ACC112 (cell line): ENCODE results near the gene ALG6.
"Not testable (repeated sequence)": the region's sequence is repeated elsewhere in the genome, so short reads cannot be mapped to it uniquely, and the experiment has no call there.

Source experiments
- H2AFZ ChIP-seq: fragments of 200-600 bp; sonication (generic); one replicate; pipeline ENCODE4 v1.6.0; 2017; ENCODE audit warnings: antibody characterized with exemption, low read length; ENCODE audit not compliant: unreplicated experiment
- H3K27ac ChIP-seq: fragments of 200-600 bp; sonication (generic); 2 replicates; pipeline ENCODE4 v1.5.1; 2014; ENCODE audit warnings: low read depth, mild to moderate bottlenecking, antibody characterized with exemption, low read length, moderate library complexity
- H3K27me3 ChIP-seq: fragments of 200-600 bp; sonication (generic); 2 replicates; pipeline ENCODE4 v1.6.1; 2014; ENCODE audit warnings: mild to moderate bottlenecking, antibody characterized with exemption, low read length, moderate library complexity, mixed read lengths; ENCODE audit not compliant: insufficient read depth
- H3K36me3 ChIP-seq: fragments of 200-600 bp; sonication (generic); 2 replicates; pipeline ENCODE4 v1.6.1; 2016; ENCODE audit warnings: mild to moderate bottlenecking, antibody characterized with exemption, low read length, moderate library complexity, mixed read lengths; ENCODE audit not compliant: insufficient read depth
- H3K4me1 ChIP-seq: fragments of 200-600 bp; sonication (generic); one replicate; pipeline ENCODE4 v1.6.1; 2016; ENCODE audit warnings: low read length, mixed read lengths; ENCODE audit not compliant: insufficient read depth, unreplicated experiment, control insufficient read depth
- H3K4me3 ChIP-seq: fragments of 200-600 bp; sonication (generic); 2 replicates; pipeline ENCODE4 v1.5.1; 2014; ENCODE audit warnings: mild to moderate bottlenecking, low read depth, low read length
- H3K79me2 ChIP-seq: fragments of 200-600 bp; sonication (generic); one replicate; pipeline ENCODE4 v1.6.0; 2016; ENCODE audit warnings: low read length; ENCODE audit not compliant: control insufficient read depth, unreplicated experiment, insufficient read depth

Gene ALG6

DNA sequence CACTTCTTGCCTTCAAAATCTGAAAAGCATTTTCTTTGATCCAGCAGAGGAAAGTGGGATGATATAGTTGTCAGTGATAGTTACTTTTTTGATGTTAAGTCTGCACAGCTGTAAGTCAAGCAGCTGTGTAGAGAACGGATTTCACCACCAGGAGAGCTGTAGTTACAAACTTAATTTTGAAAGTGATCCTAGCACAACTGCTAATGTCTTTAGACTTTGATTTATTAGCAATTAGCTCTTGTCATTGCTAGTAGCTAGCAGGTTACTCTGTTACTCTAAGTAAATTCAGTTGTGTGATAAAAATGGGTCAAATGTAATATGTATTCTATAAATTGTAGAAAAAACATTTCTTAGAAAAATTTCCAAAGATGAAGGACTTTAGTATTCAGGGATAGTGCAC, 46.0 kb downstream of the ALG6 start:
- no peaks in the 10 kb centered on the region for H3K27me3 ChIP-seq
- no peaks in the 10 kb centered on the region for H3K36me3 ChIP-seq
- no peak overlapping the region for H2AFZ ChIP-seq
- H3K27ac ChIP-seq: no peak overlapping the region
- H3K79me2 ChIP-seq: no peaks in the 10 kb centered on the region
- no peaks in the 10 kb centered on the region for H3K4me1 ChIP-seq
- no peak overlapping the region for H3K4me3 ChIP-seq

DNA sequence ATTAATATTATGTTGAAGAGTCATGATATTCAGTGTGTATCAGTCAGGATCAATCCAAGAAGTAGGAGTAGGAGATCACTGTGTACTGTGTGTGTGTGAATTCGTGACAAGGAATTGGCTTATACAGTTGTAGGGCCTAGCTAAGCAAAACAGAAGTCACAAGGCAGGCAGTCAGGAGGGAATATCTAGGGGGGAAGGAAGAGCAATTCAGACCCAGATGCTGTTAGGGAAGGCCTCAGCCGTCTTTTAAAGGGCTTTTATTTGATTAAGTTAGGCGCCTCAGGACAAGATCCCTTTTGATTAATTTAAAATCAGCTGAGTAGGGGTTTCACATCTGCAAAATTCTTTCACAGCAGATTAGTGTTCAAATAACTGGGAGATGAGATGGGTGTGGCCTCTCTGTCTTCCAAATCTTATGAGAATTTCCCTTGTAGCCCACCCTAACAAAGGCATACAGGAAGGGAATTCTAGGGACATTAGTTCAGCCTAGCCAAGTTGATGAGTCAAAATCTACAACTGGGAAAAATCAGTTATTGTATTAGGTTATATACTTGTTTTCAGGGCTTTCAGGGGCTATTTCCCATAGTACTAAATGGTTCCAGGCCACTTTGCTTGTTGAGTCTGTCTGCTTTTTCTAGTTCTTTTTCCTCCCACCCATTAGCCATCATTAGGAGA, 47.4 kb downstream of the ALG6 start:
- Histone ChIP-seq H2AFZ (no peak overlapping the region), H3K79me2 (no peaks in the 10 kb centered on the region), H3K4me3 (no peak overlapping the region), H3K27me3 (no peaks in the 10 kb centered on the region), H3K27ac (no peak overlapping the region), H3K4me1 (no peaks in the 10 kb centered on the region), H3K36me3 (no peaks in the 10 kb centered on the region)

DNA sequence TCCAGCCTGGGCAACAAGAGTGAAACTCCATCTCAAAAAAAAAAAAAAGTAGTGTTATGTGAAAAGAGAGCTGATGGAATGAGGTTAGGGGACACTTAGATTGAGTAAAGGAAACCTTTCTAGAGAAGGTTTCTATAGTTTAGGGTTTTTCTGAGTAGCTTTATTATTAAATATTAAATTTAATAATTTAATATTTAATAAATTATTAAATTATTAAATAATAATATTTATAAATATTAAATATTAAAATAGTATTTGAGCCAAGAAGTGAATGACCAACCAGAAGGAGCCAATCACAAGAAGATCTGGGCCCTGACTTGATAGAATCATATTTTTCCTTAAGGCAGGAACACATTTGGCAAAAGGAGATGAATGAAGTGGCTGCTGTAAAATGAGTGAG, 50.7 kb downstream of the ALG6 start:
- no peak overlapping the region for H3K27ac ChIP-seq
- no peaks in the 10 kb centered on the region for H3K27me3 ChIP-seq
- H3K79me2 ChIP-seq: no peaks in the 10 kb centered on the region
- H3K4me3 ChIP-seq: no peak overlapping the region
- H3K4me1 ChIP-seq: no peaks in the 10 kb centered on the region
- no peaks in the 10 kb centered on the region for H3K36me3 ChIP-seq
- no peak overlapping the region for H2AFZ ChIP-seq

DNA sequence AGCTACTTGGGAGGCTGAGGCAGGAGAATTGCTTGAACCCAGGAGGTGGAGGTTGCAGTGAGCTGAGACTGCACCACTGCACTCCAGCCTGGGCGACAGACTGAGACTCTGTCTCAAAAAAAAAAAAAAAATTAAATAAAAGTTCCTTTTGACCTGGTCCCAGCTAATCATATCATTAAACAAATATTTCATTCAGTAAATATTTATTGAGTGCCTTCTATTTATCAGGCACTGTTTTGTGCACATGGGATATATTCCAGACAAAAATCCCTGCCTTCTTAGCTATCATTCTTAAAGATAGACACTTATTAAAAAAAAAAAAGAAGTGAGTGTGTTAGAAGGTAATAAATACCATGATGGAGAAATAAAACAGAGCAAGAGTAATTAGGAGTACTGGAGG, 53.3 kb downstream of the ALG6 start:
- H3K27me3 ChIP-seq, H3K27ac ChIP-seq: not testable (repeated sequence)

DNA sequence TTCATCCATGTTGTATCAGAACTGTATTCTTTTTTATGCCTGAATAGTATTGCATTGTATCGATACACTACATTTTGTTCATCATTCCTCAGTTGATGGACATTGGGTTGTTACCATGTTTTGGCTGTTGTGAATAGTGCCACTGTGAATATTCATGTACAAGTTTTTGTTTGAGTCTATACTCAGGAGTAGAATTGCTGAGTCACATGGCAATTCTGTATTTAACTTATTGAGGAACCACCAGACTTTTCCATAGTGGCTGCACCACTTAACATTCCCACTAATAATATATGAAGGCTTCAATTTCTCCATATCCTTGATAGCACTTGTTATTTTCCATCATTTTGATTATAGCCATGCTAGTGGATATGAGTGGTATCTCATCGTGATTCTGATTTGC, 56.2 kb downstream of the ALG6 start:
- H3K79me2 ChIP-seq: no peaks in the 10 kb centered on the region
- H3K27ac ChIP-seq: no peak overlapping the region
- no peaks in the 10 kb centered on the region for H3K27me3 ChIP-seq
- no peaks in the 10 kb centered on the region for H3K4me1 ChIP-seq
- no peak overlapping the region for H2AFZ ChIP-seq
- no peak overlapping the region for H3K4me3 ChIP-seq
- H3K36me3 ChIP-seq: no peaks in the 10 kb centered on the region

More for the DNA sequence above, 53.3 kb downstream of the ALG6 start:
- H2AFZ ChIP-seq, H3K4me1 ChIP-seq, H3K4me3 ChIP-seq, H3K79me2 ChIP-seq, H3K36me3 ChIP-seq: not testable (repeated sequence)

DNA sequence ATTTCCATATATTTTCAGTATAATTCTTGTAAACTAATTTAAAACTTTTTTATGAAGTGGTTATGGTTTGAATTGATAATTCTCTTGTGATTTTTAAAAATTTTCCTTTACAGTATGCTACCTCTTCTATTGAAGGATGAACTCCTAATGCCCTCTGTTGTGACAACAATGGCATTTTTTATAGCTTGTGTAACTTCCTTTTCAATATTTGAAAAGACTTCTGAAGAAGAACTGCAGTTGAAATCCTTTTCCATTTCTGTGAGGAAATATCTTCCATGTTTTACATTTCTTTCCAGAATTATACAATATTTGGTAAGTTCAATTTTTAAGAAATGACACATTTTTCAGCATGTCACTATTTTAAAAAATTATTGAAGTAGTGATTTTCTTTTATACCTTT, 61.4 kb downstream of the ALG6 start:
- Histone ChIP-seq H3K27ac (no peak overlapping the region), H2AFZ (no peak overlapping the region), H3K79me2 (no peaks in the 10 kb centered on the region), H3K27me3 (no peaks in the 10 kb centered on the region), H3K4me1 (no peaks in the 10 kb centered on the region), H3K36me3 (peaks cover 14% of the 10 kb centered on the region), H3K4me3 (no peak overlapping the region)

DNA sequence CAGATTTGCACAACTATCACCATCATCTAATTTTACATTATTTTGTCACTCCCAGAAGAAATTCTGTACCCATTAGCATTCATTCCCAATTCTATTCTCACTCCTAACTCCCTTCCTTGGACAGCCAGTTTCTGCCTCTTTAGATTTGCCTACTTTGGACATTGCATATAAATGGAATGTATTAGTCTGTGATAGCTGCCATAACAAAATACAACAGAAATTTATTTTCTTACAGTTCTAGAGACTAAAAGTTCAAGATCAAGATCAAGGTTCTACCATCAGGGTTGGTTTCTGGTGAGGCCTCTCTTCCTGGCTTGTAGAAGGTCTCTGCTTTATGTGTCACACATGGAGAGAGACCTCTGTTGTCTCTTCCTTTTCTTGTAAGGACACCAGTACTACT, 61.9 kb downstream of the ALG6 start:
- Histone ChIP-seq H3K36me3 (peaks cover 14% of the 10 kb centered on the region), H3K4me1 (no peaks in the 10 kb centered on the region), H3K27ac (no peak overlapping the region), H3K4me3 (no peak overlapping the region), H2AFZ (no peak overlapping the region), H3K27me3 (no peaks in the 10 kb centered on the region), H3K79me2 (no peaks in the 10 kb centered on the region)

DNA sequence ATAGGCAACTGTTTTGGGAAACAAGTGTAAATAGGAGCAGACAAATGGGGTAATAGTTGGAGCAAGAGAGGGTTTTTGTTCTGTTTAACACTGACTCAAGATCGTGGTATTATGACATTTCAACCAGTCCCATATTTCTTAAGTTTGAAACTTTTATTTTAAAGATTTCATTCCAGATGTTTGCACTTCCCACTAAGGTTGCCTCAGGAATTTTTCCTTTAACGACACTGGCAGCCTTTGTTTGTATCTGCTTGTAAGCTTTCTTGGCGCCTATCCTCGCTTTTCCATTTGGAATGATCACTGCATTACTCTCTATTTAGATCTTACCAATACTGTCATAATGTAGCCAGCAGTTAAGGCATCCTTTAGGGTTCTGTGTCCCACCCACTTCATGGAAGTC, 67.7 kb downstream of the ALG6 start:
- H3K27ac ChIP-seq: no peak overlapping the region
- peaks cover 3% of the 10 kb centered on the region; the same call in 1 of the 2 replicates for H3K36me3 ChIP-seq
- H3K27me3 ChIP-seq: no peaks in the 10 kb centered on the region
- no peak overlapping the region for H2AFZ ChIP-seq
- no peak overlapping the region for H3K4me3 ChIP-seq
- H3K4me1 ChIP-seq: no peaks in the 10 kb centered on the region
- no peaks in the 10 kb centered on the region for H3K79me2 ChIP-seq

DNA sequence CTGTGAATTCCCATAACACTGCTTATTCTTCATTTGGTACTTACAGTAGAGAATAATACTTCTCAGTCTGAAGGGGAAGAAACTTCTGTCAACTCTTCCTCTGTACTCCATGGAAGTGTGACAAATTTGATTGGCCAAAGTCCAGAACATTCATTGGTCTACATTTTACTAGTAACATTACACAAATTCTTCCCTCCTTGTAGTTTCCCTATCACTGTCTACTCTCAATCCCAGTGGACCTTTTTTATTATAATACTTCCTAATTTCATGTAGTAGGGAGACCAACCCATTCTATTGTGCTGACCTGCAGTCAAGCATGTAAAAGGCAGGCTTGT, 74.7 kb downstream of the ALG6 start:
- Histone ChIP-seq H3K4me1 (peaks cover 4% of the 10 kb centered on the region), H3K27ac (no peak overlapping the region), H2AFZ (no peak overlapping the region), H3K79me2 (no peaks in the 10 kb centered on the region), H3K4me3 (no peak overlapping the region), H3K36me3 (no peaks in the 10 kb centered on the region), H3K27me3 (no peaks in the 10 kb centered on the region)

DNA sequence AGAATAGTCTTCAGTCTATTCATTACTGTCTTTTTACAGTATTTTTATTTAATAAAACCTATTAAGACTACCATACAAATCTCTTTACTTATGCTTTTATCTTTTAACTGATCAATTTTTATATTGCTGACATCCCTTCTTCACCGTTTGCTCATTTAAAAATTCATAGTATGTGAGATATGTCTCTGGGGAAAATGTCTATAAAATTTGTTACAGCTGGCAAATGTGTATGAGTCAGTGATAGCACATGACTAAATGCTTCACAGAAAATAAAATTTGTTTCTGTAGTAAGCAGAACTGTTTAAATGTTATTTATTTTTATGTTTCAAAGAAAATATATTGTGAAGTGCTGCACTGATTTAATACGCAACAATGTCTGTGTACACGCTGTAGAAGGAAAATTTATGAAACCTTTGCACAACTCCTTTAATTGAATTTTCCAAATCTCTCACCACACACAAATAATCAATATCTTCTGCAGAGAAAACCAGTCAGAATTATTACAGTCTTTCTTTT, 81.4 kb downstream of the ALG6 start:
- no peaks in the 10 kb centered on the region for H3K27me3 ChIP-seq
- H2AFZ ChIP-seq: no peak overlapping the region
- H3K4me3 ChIP-seq: no peak overlapping the region
- H3K27ac ChIP-seq: no peak overlapping the region
- H3K79me2 ChIP-seq: no peaks in the 10 kb centered on the region
- no peaks in the 10 kb centered on the region for H3K36me3 ChIP-seq
- peaks cover 8% of the 10 kb centered on the region for H3K4me1 ChIP-seq

DNA sequence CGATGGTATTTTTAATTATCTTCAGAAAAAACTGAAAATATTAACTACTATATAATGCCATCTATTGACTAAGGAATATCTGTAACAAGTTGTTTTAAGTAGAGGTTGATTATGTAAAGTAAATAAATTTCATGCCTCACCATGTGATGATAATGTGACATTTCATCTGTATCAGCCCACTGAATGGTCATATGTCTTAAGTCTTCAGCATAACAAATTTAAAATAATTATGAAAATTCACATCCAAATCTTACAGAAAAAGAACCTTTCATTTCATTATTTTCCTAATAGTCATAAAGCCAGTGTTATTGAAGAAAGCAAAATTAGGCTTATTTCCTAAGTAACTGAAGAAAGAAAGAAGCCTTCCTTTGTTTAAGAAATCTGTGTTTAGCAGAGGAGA, 83.0 kb downstream of the ALG6 start:
- no peaks in the 10 kb centered on the region for H3K79me2 ChIP-seq

More for the DNA sequence above, 83.0 kb downstream of the ALG6 start:
- H3K27ac ChIP-seq: no peak overlapping the region
- no peaks in the 10 kb centered on the region for H3K27me3 ChIP-seq
- no peak overlapping the region for H2AFZ ChIP-seq
- H3K4me3 ChIP-seq: no peak overlapping the region
- H3K36me3 ChIP-seq: no peaks in the 10 kb centered on the region
- peaks cover 8% of the 10 kb centered on the region for H3K4me1 ChIP-seq
